Stimulated activated CD4-positive, alpha-beta T cell treated with anti-CD3 and anti-CD28 coated beads, Interleukin-4, amount 100 ng/mL, for 4 hours (primary cell): ENCODE results near the gene PPP1R13B.
"Not testable (repeated sequence)": the region's sequence is repeated elsewhere in the genome, so short reads cannot be mapped to it uniquely, and the experiment has no call there.

Experiments
- DNase-seq, 2 experiments: peaks; one replicate each; pipeline ENCODE4 v3.0.0-alpha.2; 2020

Gene PPP1R13B

GRCh38 chr14:103847451-103848174 lies at the start of gene PPP1R13B:
Gene PPP1R13B, minus strand, starts transcription at chr14:103847575. Its CDS starts 268 bp downstream, at chr14:103847307.
- peak; percentile 93 to 99 for DNase-seq

- DNase-seq = no peak
Measured at GRCh38 chr14:103896578-103896977, 49.2 kb upstream of the PPP1R13B start.

- no peak for DNase-seq
Measured at GRCh38 chr14:103894723-103895059, 47.3 kb upstream of the PPP1R13B start.

GRCh38 chr14:103894034-103894722 lies 46.8 kb upstream of the PPP1R13B start:
- no peak for DNase-seq

GRCh38 chr14:103892247-103892646 lies 44.9 kb upstream of the PPP1R13B start:
- no peak for DNase-seq

GRCh38 chr14:103891667-103892215 lies 44.4 kb upstream of the PPP1R13B start:
- no peak for DNase-seq

- no peak for DNase-seq
Measured at GRCh38 chr14:103890821-103891666, 43.7 kb upstream of the PPP1R13B start.

- DNase-seq = no peak
Measured at GRCh38 chr14:103890052-103890371, 42.6 kb upstream of the PPP1R13B start.

- no peak for DNase-seq
Measured at GRCh38 chr14:103889313-103890051, 42.1 kb upstream of the PPP1R13B start.

GRCh38 chr14:103889002-103889312 lies 41.6 kb upstream of the PPP1R13B start:
- DNase-seq = not testable (repeated sequence)

GRCh38 chr14:103887557-103888115 lies 40.3 kb upstream of the PPP1R13B start:
- DNase-seq = no peak

- no peak for DNase-seq
Measured at GRCh38 chr14:103887170-103887501, 39.8 kb upstream of the PPP1R13B start.

- DNase-seq = no peak
Measured at GRCh38 chr14:103886304-103887169, 39.2 kb upstream of the PPP1R13B start.

GRCh38 chr14:103885509-103885932 lies 38.1 kb upstream of the PPP1R13B start:
- DNase-seq = no peak

- DNase-seq = no peak
Measured at GRCh38 chr14:103884854-103885253, 37.5 kb upstream of the PPP1R13B start.

GRCh38 chr14:103883263-103883523 lies 35.8 kb upstream of the PPP1R13B start:
- no peak for DNase-seq

GRCh38 chr14:103882503-103883262 lies 35.3 kb upstream of the PPP1R13B start:
- no peak for DNase-seq

GRCh38 chr14:103881268-103882201 lies 34.2 kb upstream of the PPP1R13B start:
- DNase-seq = no peak

GRCh38 chr14:103880348-103881267 lies 33.2 kb upstream of the PPP1R13B start:
- peak in 1 of 2 experiments; percentile 6 for DNase-seq
